Osteocyte (in vitro differentiated cells): ENCODE data around the gene USP21. TPM values are rescaled to one million over a fixed set of nuclear protein-coding genes. Genes with fewer than 3 reads are reported as not detected.

Experiments used
- DNase-seq: peaks from one replicate; pipeline ENCODE4 v3.0.0; 2021; ENCODE audit warnings: mixed read lengths; ENCODE audit not compliant: unreplicated experiment; ENCODE audit errors: extremely low spot score
- H3K27ac Mint-ChIP-seq: one replicate; pipeline ENCODE4 v1.8.0; 2021; ENCODE audit warnings: mild to moderate bottlenecking, mixed read lengths; ENCODE audit not compliant: unreplicated experiment
- H3K27me3 Mint-ChIP-seq: one replicate; pipeline ENCODE4 v1.8.0; 2021; ENCODE audit warnings: mixed read lengths; ENCODE audit not compliant: unreplicated experiment
- H3K36me3 Mint-ChIP-seq: one replicate; pipeline ENCODE4 v1.8.0; 2021; ENCODE audit warnings: mixed read lengths; ENCODE audit not compliant: unreplicated experiment
- H3K4me1 Mint-ChIP-seq: one replicate; pipeline ENCODE4 v1.8.0; 2021; ENCODE audit warnings: mixed read lengths; ENCODE audit not compliant: unreplicated experiment
- H3K4me3 Mint-ChIP-seq: one replicate; pipeline ENCODE4 v1.8.0; 2021; ENCODE audit warnings: mild to moderate bottlenecking, moderate library complexity, mixed read lengths; ENCODE audit not compliant: unreplicated experiment
- H3K9me3 Mint-ChIP-seq: one replicate; pipeline ENCODE4 v1.8.0; 2021; ENCODE audit warnings: mixed read lengths; ENCODE audit not compliant: unreplicated experiment
- CTCF ChIP-seq: fragments of 200-600 bp; sonication (generic); IDR thresholded peaks from 2 replicates; pipeline ENCODE4 v1.5.0; 2021; ENCODE audit warnings: antibody characterized with exemption, mild to moderate bottlenecking, moderate library complexity
- total RNA-seq: library from RNA; stranded (reverse); gene quantifications from 2 replicates; pipeline ENCODE4 v1.2.1, GENCODE V29; 2021

Gene USP21
- total RNA-seq, 1 donor from 2014 or later = 27.5 TPM

- Mint-ChIP-seq H3K36me3 (peaks cover 16% of the 10 kb centered on the region), H3K4me1 (peaks cover 38% of the 10 kb centered on the region), H3K27me3 (no peaks in the 10 kb centered on the region), H3K27ac (peak overlapping the region; percentile 100), H3K4me3 (peak overlapping the region; percentile 48), H3K9me3 (no peaks in the 10 kb centered on the region)
- DNase-seq = no peak
- no peak for TF ChIP-seq CTCF
Measured at GRCh38 chr1:161164901-161165610, 5.8 kb downstream of the USP21 start.

- Mint-ChIP-seq H3K27ac (peak within 1 kb of the TSS; percentile 100), H3K36me3 (peaks cover 19% of the 10 kb centered on the region), H3K4me3 (peak within 1 kb of the TSS; percentile 90), H3K27me3 (no peaks in the 10 kb centered on the region), H3K9me3 (no peaks in the 10 kb centered on the region), H3K4me1 (peaks cover 34% of the 10 kb centered on the region)
- peak; percentile 97 for DNase-seq
- TF ChIP-seq CTCF = peak; percentile 61
Measured at GRCh38 chr1:161165742-161166668, 6.7 kb downstream of the USP21 start, which contains the start of gene PPOX. PPOX (plus strand) TSS chr1:161166426; CDS start chr1:161166848, 422 bp downstream.

- Mint-ChIP-seq H3K27me3 (no peaks in the 10 kb centered on the region), H3K27ac (peak overlapping the region; percentile 100), H3K9me3 (no peaks in the 10 kb centered on the region), H3K36me3 (peaks cover 25% of the 10 kb centered on the region), H3K4me3 (peak overlapping the region; percentile 90), H3K4me1 (peaks cover 29% of the 10 kb centered on the region)
- TF ChIP-seq CTCF = no peak
- DNase-seq = no peak
Measured at GRCh38 chr1:161166669-161167548, 7.6 kb downstream of the USP21 start.

GRCh38 chr1:161168906-161169305 is 9.6 kb downstream of the USP21 start:
- no peak overlapping the region for H3K4me3 Mint-ChIP-seq
- H3K9me3 Mint-ChIP-seq = no peaks in the 10 kb centered on the region
- H3K36me3 Mint-ChIP-seq = peaks cover 32% of the 10 kb centered on the region
- no peak overlapping the region for H3K27ac Mint-ChIP-seq
- H3K4me1 Mint-ChIP-seq = peaks cover 42% of the 10 kb centered on the region
- no peak for DNase-seq
- no peaks in the 10 kb centered on the region for H3K27me3 Mint-ChIP-seq
- TF ChIP-seq CTCF = no peak
